Lung (tissue), 12 donors: ENCODE measurements around the gene LGI1. TPM values are rescaled to one million over a fixed set of nuclear protein-coding genes. Genes with fewer than 3 reads are reported as not detected.

Experiments
- ATAC-seq: fragments of 200-7000 bp; cut with Tn5 transposase; one replicate; pipeline ENCODE4 v1.9.1; 2020; ENCODE audit warnings: moderate number of reproducible peaks; ENCODE audit not compliant: insufficient read depth, low FRiP score
- DNase-seq, 3 donors: peaks; one replicate each; pipeline ENCODE4 v3.0.0-alpha.2; 2013 to 2017
- H3K27ac ChIP-seq, 2 donors: one replicate each; pipeline ENCODE4 v1.5.1; 2013; ENCODE audit warnings: mild to moderate bottlenecking in 2 of 2, moderate library complexity in 2 of 2, control low read depth in 1 of 2, inconsistent platforms in 1 of 2, low read depth in 1 of 2, low read length in 1 of 2
- H3K27me3 ChIP-seq, 3 donors: one replicate each; pipeline ENCODE4 v1.5.1; 2013; ENCODE audit warnings: low read length in 2 of 3; ENCODE audit not compliant: control insufficient read depth in 3 of 3, insufficient read depth in 3 of 3
- H3K36me3 ChIP-seq, 4 donors: one replicate each; pipeline ENCODE4 v1.5.1; 2013; ENCODE audit warnings: low read length in 4 of 4, mild to moderate bottlenecking in 1 of 4, moderate library complexity in 1 of 4; ENCODE audit not compliant: control insufficient read depth in 4 of 4, insufficient read depth in 4 of 4
- H3K4me1 ChIP-seq, 5 donors: one replicate each; pipeline ENCODE4 v1.5.1; 2013; ENCODE audit warnings: low read length in 5 of 5, mild to moderate bottlenecking in 2 of 5, moderate library complexity in 1 of 5; ENCODE audit not compliant: control insufficient read depth in 5 of 5, insufficient read depth in 5 of 5
- H3K4me3 ChIP-seq: one replicate; pipeline ENCODE4 v1.5.1; 2013; ENCODE audit warnings: mild to moderate bottlenecking, control low read depth, moderate library complexity
- H3K9ac ChIP-seq, 2 donors: one replicate each; pipeline ENCODE4 v1.5.1; 2013; ENCODE audit warnings: low read length in 2 of 2, control low read depth in 1 of 2; ENCODE audit not compliant: insufficient read depth in 1 of 2
- H3K9me3 ChIP-seq, 4 donors: one replicate each; pipeline ENCODE4 v1.5.1; 2013; ENCODE audit warnings: low read length in 3 of 4, mild to moderate bottlenecking in 1 of 4, moderate library complexity in 1 of 4; ENCODE audit not compliant: control insufficient read depth in 4 of 4, insufficient read depth in 3 of 4
- CTCF ChIP-seq: IDR thresholded peaks from 2 replicates; pipeline ENCODE4 v1.5.1; 2012; ENCODE audit warnings: mild to moderate bottlenecking; ENCODE audit errors: control extremely low read depth, extremely low read depth
- WGBS, 2 donors: extraction: QIAGEN DNeasy Blood & Tissue Kit; methylation state at CpG; one replicate each; pipeline ENCODE4 v1.1.7; 2013; 5-methylcytosine and 5-hydroxymethylcytosine counted together
- polyA plus RNA-seq, 2 donors: library from polyadenylated mRNA; stranded (reverse); fragments of 200-250 nt; gene quantifications; one replicate each; pipeline ENCODE4 v1.2.1, GENCODE V29; 2013
- total RNA-seq, 2 donors: library from RNA; depleted of rRNA in 1 of 2; stranded (reverse); fragments of >200 nt in 1 of 2; gene quantifications; one replicate each; pipeline ENCODE4 v1.2.1, GENCODE V29; 2014 to 2021
- donor health status: control.
- donor health status: control.
- donor health status: Bipolar disorder and iron deficiency.
- donor health status: healthy.
- donor health status: DM: yes; HTN: yes; CAD: no.

The LGI1 gene
- total and polyA plus RNA-seq, 4 donors = 0.68 TPM; not detected in 3

- no peak overlapping the region for H3K27ac ChIP-seq
- no peak for TF ChIP-seq CTCF
- no peaks in the 10 kb centered on the region for H3K9me3 ChIP-seq
- H3K4me3 ChIP-seq = no peak overlapping the region
- ATAC-seq (no peak), DNase-seq (no peak)
- peaks cover 0 to 20% (median 9%) of the 10 kb centered on the region in 5 donors for H3K4me1 ChIP-seq
- no peaks in the 10 kb centered on the region for H3K36me3 ChIP-seq
- WGBS, 2 donors = 71 to 76% methylated on average over 7 of the region's 7 CpGs
- peaks cover 0 to 47% (median 38%) of the 10 kb centered on the region in 3 donors for H3K27me3 ChIP-seq
- H3K9ac ChIP-seq = no peak overlapping the region
These were observed 2.8 kb downstream of the LGI1 start for GRCh38 chr10:93760490-93760889.

- Histone ChIP-seq H3K9ac (no peak overlapping the region), H3K9me3 (no peaks in the 10 kb centered on the region), H3K27me3 (peaks cover 0 to 43% (median 27%) of the 10 kb centered on the region in 3 donors), H3K4me1 (peaks cover 0 to 2% (median 0%) of the 10 kb centered on the region in 5 donors), H3K36me3 (no peaks in the 10 kb centered on the region), H3K27ac (no peak overlapping the region), H3K4me3 (no peak overlapping the region)
- ATAC-seq (no peak), DNase-seq (peak in 2 of 3 donors; percentile 29 to 45)
- TF ChIP-seq CTCF = no peak
- WGBS, 2 donors = 51 to 72% methylated on average over 5 of the region's 5 CpGs
These were observed 5.2 kb downstream of the LGI1 start for GRCh38 chr10:93762979-93763391.

- Histone ChIP-seq H3K9me3 (no peaks in the 10 kb centered on the region), H3K36me3 (no peaks in the 10 kb centered on the region), H3K4me1 (no peaks in the 10 kb centered on the region), H3K27me3 (peaks cover 0 to 12% (median 0%) of the 10 kb centered on the region in 3 donors), H3K27ac (no peak overlapping the region), H3K9ac (no peak overlapping the region), H3K4me3 (no peak overlapping the region)
- no peak for DNase-seq
- no peak for TF ChIP-seq CTCF
- no peak for ATAC-seq
- 93 to 94% methylated on average over 2 of the region's 2 CpGs for WGBS, 2 donors
These were observed 9.2 kb downstream of the LGI1 start for GRCh38 chr10:93766918-93767317.
